ENCODE measurements around the gene SGMS1. TPM values are rescaled to one million over a fixed set of nuclear protein-coding genes. Genes with fewer than 3 reads are reported as not detected.
A peak's percentile ranks its signal among the peaks of the same experiment; 100 is the strongest.

The SGMS1 gene
- total RNA-seq, 4 donors from 2014 or later = 64.3 to 132 (median 87.0) TPM

- WGBS = 97% methylated on average over 2 of the region's 2 CpGs
- intact Hi-C loops (cut with DNase I) = loop anchor here (5.0 kb wide), 1 partner anchor 36 kb away; no protein-coding TSS in a partner anchor
- DNase-seq (ENCODE audit: extremely low spot score) = no peak
- Histone ChIP-seq H3K36me3 (peaks cover 0 to 10% (median 0%) of the 10 kb centered on the region in 4 donors), H3K4me1 (peaks cover 10 to 20% (median 12%) of the 10 kb centered on the region in 4 donors), H3K27ac (replicated peaks in 1 of 4) (no peak overlapping the region), H3K9me3 (no peaks in the 10 kb centered on the region), H3K4me3 (no peak overlapping the region), H3K27me3 (no peaks in the 10 kb centered on the region)
- TF ChIP-seq POLR2AphosphoS5 (IDR thresholded peaks at IDR 0.05) = no peak
- TF ChIP-seq CTCF (IDR thresholded peaks at IDR 0.05) = no peak
- TF ChIP-seq POLR2A (IDR thresholded peaks at IDR 0.05; ENCODE audit: low read depth) = no peak
- TF ChIP-seq EP300 (IDR thresholded peaks at IDR 0.05) = no peak
Measured at GRCh38 chr10:50331486-50331885, 292.3 kb downstream of the SGMS1 start.

GRCh38 chr10:50326757-50327701 is 296.7 kb downstream of the SGMS1 start:
- Histone ChIP-seq H3K9me3 (no peaks in the 10 kb centered on the region), H3K36me3 (no peaks in the 10 kb centered on the region), H3K27me3 (no peaks in the 10 kb centered on the region), H3K4me1 (peaks cover 30 to 45% (median 41%) of the 10 kb centered on the region in 4 donors), H3K27ac (replicated peaks in 1 of 4) (peak overlapping the region; percentile 40 to 70 (median 44)), H3K4me3 (peak overlapping the region in 3 of 4 donors; percentile 1 to 15 (median 13))
- intact Hi-C loops (cut with DNase I) = loop anchor here (5.0 kb wide), 1 partner anchor 90 kb away; no protein-coding TSS in a partner anchor
- TF ChIP-seq CTCF (IDR thresholded peaks at IDR 0.05) (no peak), POLR2A (IDR thresholded peaks at IDR 0.05; ENCODE audit: low read depth) (no peak), POLR2AphosphoS5 (IDR thresholded peaks at IDR 0.05) (no peak), EP300 (IDR thresholded peaks at IDR 0.05) (no peak)
- 42% methylated on average over 12 of the region's 13 CpGs for WGBS
- DNase-seq (ENCODE audit: extremely low spot score) = no peak

DNA sequence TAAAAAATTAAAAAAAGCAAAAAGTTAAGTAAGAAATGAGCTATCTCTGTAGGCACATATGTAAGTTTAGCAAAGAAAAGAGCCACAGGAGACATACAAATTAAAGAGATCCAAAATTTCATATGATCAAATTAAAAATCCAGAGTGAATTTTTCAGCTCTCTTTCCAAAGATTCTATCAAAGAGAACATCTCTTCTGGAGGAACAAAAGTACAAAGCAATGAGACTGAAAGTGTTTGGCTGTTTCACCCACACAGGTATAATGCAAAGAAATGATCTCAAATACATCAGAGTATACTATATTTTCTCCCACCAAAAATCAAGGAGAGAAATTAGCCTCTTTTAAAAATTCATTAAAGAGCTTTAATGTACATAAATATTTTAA is 297.6 kb downstream of the SGMS1 start:
- no peak for TF ChIP-seq POLR2A (IDR thresholded peaks at IDR 0.05; ENCODE audit: low read depth)
- no peak for TF ChIP-seq CTCF (IDR thresholded peaks at IDR 0.05)
- intact Hi-C loops (cut with DNase I) = loop anchor here (5.0 kb wide), 1 partner anchor 91 kb away; no protein-coding TSS in a partner anchor
- Histone ChIP-seq H3K9me3 (no peaks in the 10 kb centered on the region), H3K4me1 (peaks cover 37 to 52% (median 48%) of the 10 kb centered on the region in 4 donors), H3K27me3 (no peaks in the 10 kb centered on the region), H3K4me3 (no peak overlapping the region), H3K27ac (replicated peaks in 1 of 4) (peak overlapping the region; percentile 40 to 71 (median 56)), H3K36me3 (no peaks in the 10 kb centered on the region)
- DNase-seq (ENCODE audit: extremely low spot score) = no peak

DNA sequence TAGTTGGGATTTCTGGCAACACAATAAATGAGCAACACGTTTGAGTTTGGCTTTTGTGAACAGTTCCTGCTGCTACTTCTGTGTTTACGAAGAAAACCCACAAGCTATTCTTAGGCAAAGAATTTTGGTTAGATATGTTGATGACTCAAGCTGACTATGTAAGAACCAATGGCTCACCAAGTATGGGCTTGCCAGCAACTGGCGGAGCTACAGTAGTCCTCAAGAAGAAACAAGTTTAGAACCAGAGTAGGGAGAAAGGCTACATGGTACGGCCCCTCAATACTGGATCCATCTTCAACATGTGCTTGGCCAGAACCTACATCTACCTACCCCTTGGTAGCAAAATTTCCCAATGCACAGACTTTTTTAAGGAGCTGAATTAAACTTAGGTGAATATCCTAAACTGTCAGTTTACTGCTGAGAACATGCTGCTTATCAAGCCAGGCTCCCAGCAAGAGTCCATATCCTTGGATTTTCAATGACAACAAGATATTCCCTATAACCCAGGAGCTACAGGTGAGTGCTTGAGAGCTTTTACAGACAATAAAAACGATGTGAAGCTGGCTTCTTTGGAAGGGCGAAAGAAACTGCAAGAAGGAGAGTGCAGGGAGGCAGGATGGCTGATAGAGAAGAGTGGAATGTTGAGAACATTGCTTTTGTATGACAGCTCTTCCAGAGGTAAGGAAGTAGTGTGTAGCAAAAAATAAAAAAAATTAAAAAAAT is 298.1 kb downstream of the SGMS1 start:
- DNase-seq (ENCODE audit: extremely low spot score) = no peak
- H3K9me3 ChIP-seq = no peaks in the 10 kb centered on the region
- H3K27ac ChIP-seq (replicated peaks in 1 of 4) = peak overlapping the region; percentile 42 to 71 (median 68)
- intact Hi-C loops (cut with DNase I) = loop anchor here (5.0 kb wide), 1 partner anchor 92 kb away; no protein-coding TSS in a partner anchor
- WGBS = 35% methylated on average over 6 of the region's 6 CpGs
- peaks cover 37 to 52% (median 47%) of the 10 kb centered on the region in 4 donors for H3K4me1 ChIP-seq
- no peak for TF ChIP-seq POLR2A (IDR thresholded peaks at IDR 0.05; ENCODE audit: low read depth)
- peak; percentile 25 to 53 for TF ChIP-seq POLR2AphosphoS5 (IDR thresholded peaks at IDR 0.05)
- no peak overlapping the region for H3K4me3 ChIP-seq
- H3K27me3 ChIP-seq = no peaks in the 10 kb centered on the region
- H3K36me3 ChIP-seq = no peaks in the 10 kb centered on the region
